HG02571 (cell line): Measurements from ENCODE around the gene MCF2L2.

Experiments used
- ATAC-seq: cut with Tn5 transposase; IDR thresholded peaks from one replicate; pipeline ENCODE4 v1.9.1; 2021; ENCODE audit warnings: mild to moderate bottlenecking, moderate library complexity; ENCODE audit not compliant: unreplicated experiment

Gene MCF2L2

GRCh38 chr3:183370391-183370790 lies 58.0 kb downstream of the MCF2L2 start:
- no peak for ATAC-seq

GRCh38 chr3:183369627-183370026 lies 58.8 kb downstream of the MCF2L2 start:
- no peak for ATAC-seq

- no peak for ATAC-seq
Measured at GRCh38 chr3:183369117-183369516, 59.3 kb downstream of the MCF2L2 start.

DNA sequence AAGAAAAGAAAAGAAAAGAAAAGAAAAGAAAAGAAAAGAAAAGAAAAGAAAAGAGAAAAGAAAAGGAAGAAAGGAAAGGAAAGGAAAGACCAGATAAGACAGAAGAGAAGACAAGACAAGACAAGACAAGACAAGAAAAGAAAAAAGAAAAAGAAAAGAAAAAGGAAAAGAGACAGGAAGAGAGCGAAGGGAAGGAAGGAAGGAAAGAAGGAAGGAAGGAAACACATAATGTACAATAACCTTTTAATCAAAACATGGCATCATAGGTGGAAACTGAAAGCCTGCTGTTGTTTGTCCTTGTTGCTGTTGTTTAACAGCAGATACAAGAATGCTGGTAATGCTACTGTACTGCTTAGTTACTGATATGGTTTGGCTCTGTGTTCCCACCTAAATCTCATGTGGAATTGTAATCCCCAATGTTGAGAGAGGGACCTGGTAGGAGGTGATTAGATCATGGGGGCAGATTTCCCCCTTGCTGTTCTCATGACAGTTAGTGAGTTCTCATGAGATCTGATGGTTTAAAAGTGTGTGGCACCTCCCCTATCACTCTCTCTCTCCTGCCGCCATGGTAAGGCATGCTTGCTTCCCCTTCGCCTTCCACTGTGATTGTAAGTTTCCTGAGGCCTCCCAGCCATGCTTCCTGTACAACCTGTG lies 67.3 kb downstream of the MCF2L2 start:
- no peak for ATAC-seq

DNA sequence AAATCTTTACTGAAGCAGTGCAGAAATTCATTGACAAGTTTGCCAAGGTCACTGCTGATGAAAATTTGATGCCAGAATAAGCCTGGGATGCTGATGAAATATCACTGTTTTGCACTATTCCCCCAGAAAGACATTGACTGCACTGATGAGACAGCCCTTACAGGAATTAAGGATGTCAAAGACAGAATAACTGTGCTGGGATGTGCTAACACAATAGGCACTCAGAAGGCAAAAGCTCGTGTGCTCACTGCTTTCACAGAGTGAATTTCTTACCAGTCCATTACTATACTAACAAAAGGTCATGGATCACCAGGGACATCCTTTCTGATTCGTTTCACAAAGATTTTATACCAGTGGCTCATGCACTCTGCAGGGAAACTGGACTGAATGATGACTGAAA lies 69.4 kb downstream of the MCF2L2 start:
- no peak for ATAC-seq

DNA sequence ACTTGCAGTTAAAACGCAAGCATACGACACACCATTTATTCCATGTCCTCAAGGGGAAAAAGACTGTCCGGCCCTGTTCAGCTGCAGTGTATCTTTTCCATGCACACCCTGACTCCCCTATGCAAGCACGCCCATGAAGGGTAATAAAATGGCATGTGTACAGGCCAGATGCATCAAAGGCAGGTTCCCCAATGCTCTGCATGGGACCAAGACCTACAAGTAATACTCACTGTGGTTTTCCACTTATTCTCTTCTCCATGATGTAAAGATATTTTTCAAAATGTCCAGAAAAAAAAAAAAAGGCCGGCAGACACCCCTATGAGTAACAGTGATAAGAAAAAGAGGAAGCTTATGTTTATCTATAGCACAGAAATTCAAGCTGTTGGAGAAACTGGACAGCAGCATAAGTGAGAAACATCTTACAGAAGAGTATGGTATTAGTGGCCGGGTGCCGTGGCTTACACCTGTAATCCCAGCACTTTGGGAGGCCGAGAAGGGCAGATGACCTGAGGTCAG lies 70.8 kb downstream of the MCF2L2 start:
- ATAC-seq = no peak

DNA sequence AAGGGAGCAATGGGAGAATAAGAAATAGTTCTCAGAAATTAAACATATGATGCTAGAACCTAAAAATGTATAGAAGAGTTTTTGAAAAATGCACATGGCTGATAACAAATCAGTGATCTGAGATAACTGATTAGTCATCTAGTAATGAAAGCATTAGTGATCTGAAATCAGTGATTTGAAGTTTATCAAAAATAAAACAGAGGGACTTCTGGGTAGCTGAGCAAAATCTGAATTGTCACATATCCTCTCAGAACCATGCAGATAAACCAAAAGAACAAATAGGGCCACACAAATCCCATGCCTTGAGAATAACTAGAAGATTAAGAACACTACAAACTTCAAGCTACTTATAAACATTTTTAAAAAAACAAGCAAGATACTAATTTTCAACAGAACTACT lies 71.5 kb downstream of the MCF2L2 start:
- ATAC-seq = no peak

GRCh38 chr3:183354874-183355273 lies 73.5 kb downstream of the MCF2L2 start:
- no peak for ATAC-seq

- ATAC-seq = no peak
Measured at GRCh38 chr3:183354325-183354831, 74.0 kb downstream of the MCF2L2 start.

DNA sequence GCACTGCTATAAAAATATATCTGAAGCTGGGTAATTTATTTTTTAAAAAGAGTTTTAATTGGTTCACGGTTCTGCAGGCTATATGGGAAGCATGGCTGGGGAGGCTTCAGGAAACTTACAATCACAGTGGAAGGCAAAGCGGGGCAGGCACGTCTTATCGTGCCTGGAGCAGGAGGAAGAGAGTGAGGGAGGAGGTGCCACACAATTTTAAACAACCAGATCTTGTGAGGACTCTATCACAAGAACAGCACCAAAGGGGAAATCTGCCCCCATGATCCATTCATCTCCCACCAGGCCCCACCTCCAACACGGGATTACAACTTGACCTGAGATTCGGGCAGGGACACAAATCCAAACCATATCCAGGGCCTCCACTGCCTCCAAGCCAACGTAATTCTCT lies 75.0 kb downstream of the MCF2L2 start:
- ATAC-seq = no peak

GRCh38 chr3:183350164-183350563 lies 78.3 kb downstream of the MCF2L2 start:
- no peak for ATAC-seq

- ATAC-seq = no peak
Measured at GRCh38 chr3:183349421-183350157, 78.8 kb downstream of the MCF2L2 start.

GRCh38 chr3:183342824-183343223 lies 85.6 kb downstream of the MCF2L2 start:
- no peak for ATAC-seq

- no peak for ATAC-seq
Measured at GRCh38 chr3:183341545-183342288, 86.7 kb downstream of the MCF2L2 start.

DNA sequence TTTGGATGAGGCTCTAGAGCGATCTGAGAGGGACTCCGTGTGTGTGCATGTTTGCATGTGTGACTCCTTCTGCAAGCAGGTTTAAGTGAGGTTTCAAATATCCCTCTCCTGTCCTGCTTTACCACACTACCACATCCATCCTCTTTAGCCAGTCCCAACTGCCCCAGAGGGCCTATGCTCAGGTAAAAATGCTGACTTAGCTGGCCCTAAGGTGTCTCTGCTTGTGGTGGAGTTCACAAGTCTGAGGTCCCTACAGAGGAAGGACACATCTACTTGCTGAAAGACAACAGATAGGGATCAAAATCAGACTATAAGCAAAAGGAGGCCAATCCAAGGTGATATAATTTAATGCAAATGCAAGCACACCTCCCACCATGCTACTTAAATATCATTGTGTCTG lies 88.2 kb downstream of the MCF2L2 start:
- no peak for ATAC-seq

- no peak for ATAC-seq
Measured at GRCh38 chr3:183339461-183340086, 88.8 kb downstream of the MCF2L2 start.

GRCh38 chr3:183338520-183338919 lies 89.9 kb downstream of the MCF2L2 start:
- ATAC-seq = no peak

GRCh38 chr3:183332487-183332886 lies 95.9 kb downstream of the MCF2L2 start:
- ATAC-seq = no peak

- no peak for ATAC-seq
Measured at GRCh38 chr3:183331498-183331897, 96.9 kb downstream of the MCF2L2 start.

GRCh38 chr3:183330881-183331280 lies 97.5 kb downstream of the MCF2L2 start:
- no peak for ATAC-seq

- ATAC-seq = no peak
Measured at GRCh38 chr3:183329543-183329942, 98.9 kb downstream of the MCF2L2 start.
